ENCODE measurements around the gene ARMC6. TPM values are rescaled to one million over a fixed set of nuclear protein-coding genes. Genes with fewer than 3 reads are reported as not detected.

ARMC6 gene
- total RNA-seq, 1 donor from 2014 or later: 33.3 TPM

GRCh38 chr19:18990128-18990708 lies 43.2 kb upstream of the ARMC6 start:
- ChIA-PET CTCF (no interaction called here), POLR2A (no interaction called here)
- Mint-ChIP-seq H3K27me3 (no peaks in the 10 kb centered on the region), H3K27ac (no peak overlapping the region), H3K4me3 (no peak overlapping the region), H3K9me3 (no peaks in the 10 kb centered on the region), H3K4me1 (peaks cover 6% of the 10 kb centered on the region), H3K36me3 (ENCODE audit: low read depth) (peaks cover 38% of the 10 kb centered on the region)
- DNase-seq (no peak), ATAC-seq (ENCODE audit: low read depth) (no peak)
- TF ChIP-seq, protein P1, sequence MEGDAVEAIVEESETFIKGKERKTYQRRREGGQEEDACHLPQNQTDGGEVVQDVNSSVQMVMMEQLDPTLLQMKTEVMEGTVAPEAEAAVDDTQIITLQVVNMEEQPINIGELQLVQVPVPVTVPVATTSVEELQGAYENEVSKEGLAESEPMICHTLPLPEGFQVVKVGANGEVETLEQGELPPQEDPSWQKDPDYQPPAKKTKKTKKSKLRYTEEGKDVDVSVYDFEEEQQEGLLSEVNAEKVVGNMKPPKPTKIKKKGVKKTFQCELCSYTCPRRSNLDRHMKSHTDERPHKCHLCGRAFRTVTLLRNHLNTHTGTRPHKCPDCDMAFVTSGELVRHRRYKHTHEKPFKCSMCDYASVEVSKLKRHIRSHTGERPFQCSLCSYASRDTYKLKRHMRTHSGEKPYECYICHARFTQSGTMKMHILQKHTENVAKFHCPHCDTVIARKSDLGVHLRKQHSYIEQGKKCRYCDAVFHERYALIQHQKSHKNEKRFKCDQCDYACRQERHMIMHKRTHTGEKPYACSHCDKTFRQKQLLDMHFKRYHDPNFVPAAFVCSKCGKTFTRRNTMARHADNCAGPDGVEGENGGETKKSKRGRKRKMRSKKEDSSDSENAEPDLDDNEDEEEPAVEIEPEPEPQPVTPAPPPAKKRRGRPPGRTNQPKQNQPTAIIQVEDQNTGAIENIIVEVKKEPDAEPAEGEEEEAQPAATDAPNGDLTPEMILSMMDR (IDR thresholded peaks at IDR 0.05): no peak
- intact Hi-C loops (cut with micrococcal nuclease): no loop called here

DNA sequence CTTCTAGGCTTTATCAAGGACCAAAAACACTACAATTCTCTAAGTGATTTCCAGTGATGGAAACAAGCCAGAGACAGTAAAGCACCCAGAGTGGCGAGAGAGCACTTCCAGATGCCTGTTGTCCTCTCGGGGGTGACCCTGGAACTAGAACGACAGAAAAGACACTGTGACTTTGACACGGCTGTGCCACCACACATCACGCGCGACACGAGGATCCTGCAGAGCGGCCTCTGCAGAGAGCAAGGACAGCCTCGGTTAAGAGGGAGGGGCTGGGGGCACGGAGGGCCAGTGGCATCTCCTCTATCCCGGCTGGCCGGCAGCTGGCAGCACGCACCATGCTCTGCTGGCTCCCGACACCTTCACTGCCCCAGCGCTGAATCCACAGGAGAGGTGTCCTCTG lies 42.4 kb upstream of the ARMC6 start:
- Mint-ChIP-seq H3K36me3 (ENCODE audit: low read depth) (peaks cover 40% of the 10 kb centered on the region), H3K4me3 (no peak overlapping the region), H3K27ac (no peak overlapping the region), H3K4me1 (peaks cover 3% of the 10 kb centered on the region), H3K9me3 (no peaks in the 10 kb centered on the region), H3K27me3 (no peaks in the 10 kb centered on the region)
- ATAC-seq (ENCODE audit: low read depth) (no peak), DNase-seq (no peak)
- ChIA-PET POLR2A (no interaction called here), CTCF (no interaction called here)
- intact Hi-C loops (cut with micrococcal nuclease): no loop called here
- TF ChIP-seq, protein P1 (IDR thresholded peaks at IDR 0.05): no peak

GRCh38 chr19:18991468-18991867 lies 41.9 kb upstream of the ARMC6 start:
- Mint-ChIP-seq H3K36me3 (ENCODE audit: low read depth) (peaks cover 40% of the 10 kb centered on the region), H3K4me3 (no peak overlapping the region), H3K27ac (no peak overlapping the region), H3K9me3 (no peaks in the 10 kb centered on the region), H3K4me1 (peaks cover 2% of the 10 kb centered on the region), H3K27me3 (no peaks in the 10 kb centered on the region)
- ChIA-PET POLR2A (no interaction called here), CTCF (no interaction called here)
- TF ChIP-seq, protein P1 (IDR thresholded peaks at IDR 0.05): no peak
- DNase-seq (no peak), ATAC-seq (ENCODE audit: low read depth) (no peak)
- intact Hi-C loops (cut with micrococcal nuclease): no loop called here

- CTCF ChIA-PET: no interaction called here
- TF ChIP-seq, protein P1 (IDR thresholded peaks at IDR 0.05): no peak
- Mint-ChIP-seq H3K4me1 (no peaks in the 10 kb centered on the region), H3K27me3 (no peaks in the 10 kb centered on the region), H3K36me3 (ENCODE audit: low read depth) (peaks cover 43% of the 10 kb centered on the region), H3K27ac (no peak overlapping the region), H3K4me3 (no peak overlapping the region), H3K9me3 (no peaks in the 10 kb centered on the region)
- DNase-seq (no peak), ATAC-seq (ENCODE audit: low read depth) (no peak)
- intact Hi-C loops (cut with micrococcal nuclease): no loop called here
- POLR2A ChIA-PET: interaction anchor here (0.7 kb wide), 1 partner anchor 127 kb away, joined by 5 read pairs; no protein-coding TSS in a partner anchor
Measured at GRCh38 chr19:18992696-18993095, 40.7 kb upstream of the ARMC6 start.

GRCh38 chr19:18993115-18993514 lies 40.3 kb upstream of the ARMC6 start:
- peaks cover 47% of the 10 kb centered on the region for H3K36me3 Mint-ChIP-seq (ENCODE audit: low read depth)
- TF ChIP-seq, protein P1 (IDR thresholded peaks at IDR 0.05): no peak
- H3K27me3 Mint-ChIP-seq: no peaks in the 10 kb centered on the region
- ChIA-PET CTCF (no interaction called here), POLR2A (no interaction called here)
- no peaks in the 10 kb centered on the region for H3K4me1 Mint-ChIP-seq
- H3K4me3 Mint-ChIP-seq: no peak overlapping the region
- no peaks in the 10 kb centered on the region for H3K9me3 Mint-ChIP-seq
- no peak for DNase-seq
- no peak overlapping the region for H3K27ac Mint-ChIP-seq
- no peak for ATAC-seq (ENCODE audit: low read depth)
- intact Hi-C loops (cut with micrococcal nuclease): no loop called here
